Thyroid gland (tissue), 4 donors: ENCODE data around the gene ADCY3. TPM values are rescaled to one million over a fixed set of nuclear protein-coding genes. Genes with fewer than 3 reads are reported as not detected.

Experiments used
- DNase-seq, 2 donors: peaks; one replicate each; pipeline ENCODE4 v3.0.0-alpha.2; 2019
- H3K27ac ChIP-seq, 3 donors: fragments of 200-600 bp; sonication (generic); 1 replicate in 2 of 3; 2 replicates in 1 of 3; pipeline ENCODE4 v1.5.1; 2016 to 2019; ENCODE audit warnings: mild to moderate bottlenecking in 1 of 3, moderate library complexity in 1 of 3
- H3K27me3 ChIP-seq: fragments of 200-600 bp; sonication (generic); one replicate; pipeline ENCODE4 v1.5.1; 2019
- H3K36me3 ChIP-seq, 2 donors: fragments of 200-600 bp; sonication (generic); one replicate each; pipeline ENCODE4 v1.5.1; 2016 to 2019
- H3K4me1 ChIP-seq, 2 donors: fragments of 200-600 bp; sonication (generic); one replicate each; pipeline ENCODE4 v1.5.1; 2017 to 2019
- H3K4me3 ChIP-seq, 3 donors: fragments of 200-600 bp; sonication (generic); replicated peaks in 1 of 3; 1 replicate in 2 of 3; 2 replicates in 1 of 3; pipeline ENCODE4 v1.5.1; 2016; ENCODE audit warnings: mild to moderate bottlenecking in 1 of 3
- H3K9me3 ChIP-seq: fragments of 200-600 bp; sonication (generic); one replicate; pipeline ENCODE4 v1.5.1; 2017
- POLR2A ChIP-seq, 2 donors: fragments of 450-650 bp; IDR thresholded peaks; one replicate each; pipeline ENCODE4 v1.6.1; 2017; ENCODE audit warnings: antibody characterized with exemption in 2 of 2, mild to moderate bottlenecking in 2 of 2, moderate library complexity in 1 of 2
- WGBS, 2 donors: methylation state at CpG; one replicate each; pipeline ENCODE4 v1.1.5; 2017; 5-methylcytosine and 5-hydroxymethylcytosine counted together
- intact Hi-C: fragments of 100-400 bp; cut with DNase I; formaldehyde crosslinking; loops from one replicate; pipeline ENCODE4 v1.15.1; 2023
- total RNA-seq, 4 donors: library from RNA; depleted of rRNA; stranded (reverse); fragments of >200 nt; gene quantifications; one replicate each; pipeline ENCODE4 v1.2.3, GENCODE V29; 2016
- TF ChIP-seq, protein P1 (sequence below), 6 experiments: fragments of 200-600 bp in 3 of 6; fragments of 450-650 bp in 3 of 6; sonication (generic) in 3 of 6; IDR thresholded peaks; one replicate each; pipeline ENCODE4 v1.5.1; 2016 to 2019; ENCODE audit warnings: antibody characterized with exemption in 6 of 6, mild to moderate bottlenecking in 2 of 6, inconsistent platforms in 1 of 6, moderate library complexity in 1 of 6

ADCY3 gene
- total RNA-seq, 4 donors from 2014 or later: 17.5 to 38.7 (median 29.2) TPM

DNA sequence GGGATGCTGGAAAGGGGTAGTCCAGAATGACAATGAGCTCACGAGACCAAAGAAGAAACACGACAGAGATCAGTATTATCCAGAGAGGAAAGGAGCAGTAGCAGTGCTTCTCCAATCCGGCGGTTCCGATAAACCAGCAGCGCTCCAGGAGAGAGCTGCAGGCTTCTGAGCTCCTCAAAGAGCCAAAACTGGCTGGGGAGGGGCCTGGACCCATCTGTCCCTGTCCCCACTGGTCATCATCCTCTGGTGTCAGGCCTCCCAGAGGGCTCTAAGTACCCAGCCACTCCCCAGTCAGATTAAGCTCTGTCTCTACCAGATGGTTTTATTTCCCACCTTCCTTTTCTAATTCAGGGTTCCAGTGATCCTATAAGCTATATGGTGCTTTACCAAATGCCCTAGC, 28.5 kb upstream of the ADCY3 start:
- intact Hi-C loops: no loop called here
- WGBS, 2 donors: 92 to 93% methylated on average over 6 of the region's 6 CpGs
- Histone ChIP-seq H3K4me1 (peaks cover 7 to 10% of the 10 kb centered on the region in 2 donors), H3K36me3 (peaks cover 19 to 26% of the 10 kb centered on the region in 2 donors), H3K4me3 (no peak overlapping the region), H3K27me3 (no peaks in the 10 kb centered on the region), H3K27ac (peak overlapping the region in 1 of 3 donors; percentile 48), H3K9me3 (no peaks in the 10 kb centered on the region)
- DNase-seq: no peak
- TF ChIP-seq, protein P1, sequence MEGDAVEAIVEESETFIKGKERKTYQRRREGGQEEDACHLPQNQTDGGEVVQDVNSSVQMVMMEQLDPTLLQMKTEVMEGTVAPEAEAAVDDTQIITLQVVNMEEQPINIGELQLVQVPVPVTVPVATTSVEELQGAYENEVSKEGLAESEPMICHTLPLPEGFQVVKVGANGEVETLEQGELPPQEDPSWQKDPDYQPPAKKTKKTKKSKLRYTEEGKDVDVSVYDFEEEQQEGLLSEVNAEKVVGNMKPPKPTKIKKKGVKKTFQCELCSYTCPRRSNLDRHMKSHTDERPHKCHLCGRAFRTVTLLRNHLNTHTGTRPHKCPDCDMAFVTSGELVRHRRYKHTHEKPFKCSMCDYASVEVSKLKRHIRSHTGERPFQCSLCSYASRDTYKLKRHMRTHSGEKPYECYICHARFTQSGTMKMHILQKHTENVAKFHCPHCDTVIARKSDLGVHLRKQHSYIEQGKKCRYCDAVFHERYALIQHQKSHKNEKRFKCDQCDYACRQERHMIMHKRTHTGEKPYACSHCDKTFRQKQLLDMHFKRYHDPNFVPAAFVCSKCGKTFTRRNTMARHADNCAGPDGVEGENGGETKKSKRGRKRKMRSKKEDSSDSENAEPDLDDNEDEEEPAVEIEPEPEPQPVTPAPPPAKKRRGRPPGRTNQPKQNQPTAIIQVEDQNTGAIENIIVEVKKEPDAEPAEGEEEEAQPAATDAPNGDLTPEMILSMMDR (IDR thresholded peaks at IDR 0.05): no peak
- TF ChIP-seq POLR2A (IDR thresholded peaks at IDR 0.05): no peak

DNA sequence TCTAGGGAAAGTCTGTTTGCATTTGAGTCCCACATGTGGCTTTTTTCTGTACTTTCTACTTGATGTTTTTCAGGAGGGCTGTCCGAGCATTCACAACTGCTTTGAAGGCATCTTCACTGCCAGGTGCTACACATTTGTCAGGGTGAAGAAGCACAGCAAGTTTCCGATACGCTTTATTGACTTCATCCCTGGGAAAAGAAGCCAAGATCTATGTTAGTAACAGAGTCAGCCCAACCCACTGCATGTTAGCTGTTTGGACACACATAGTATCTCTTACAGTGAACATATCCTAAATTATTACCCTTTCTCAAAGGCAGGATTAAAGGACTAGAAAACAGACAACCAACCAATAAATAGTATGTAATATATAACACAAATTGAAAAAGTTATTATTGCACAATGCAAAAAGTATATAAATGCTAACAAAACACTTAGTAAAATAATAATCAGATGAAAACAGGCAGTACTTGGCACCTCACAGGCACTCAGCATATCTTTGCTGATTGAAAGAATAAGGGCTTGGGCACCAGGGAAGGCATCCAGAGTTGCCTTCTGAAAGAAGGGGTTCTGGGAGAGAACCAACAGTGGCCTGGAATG, 27.6 kb upstream of the ADCY3 start:
- Histone ChIP-seq H3K4me1 (peaks cover 7 to 10% of the 10 kb centered on the region in 2 donors), H3K27ac (peak overlapping the region in 1 of 3 donors; percentile 48), H3K36me3 (peaks cover 19 to 26% of the 10 kb centered on the region in 2 donors), H3K27me3 (no peaks in the 10 kb centered on the region), H3K4me3 (no peak overlapping the region), H3K9me3 (no peaks in the 10 kb centered on the region)
- no peak for TF ChIP-seq POLR2A (IDR thresholded peaks at IDR 0.05)
- TF ChIP-seq, protein P1 (IDR thresholded peaks at IDR 0.05): no peak
- intact Hi-C loops: no loop called here
- 50 to 71% methylated on average over 3 of the region's 3 CpGs for WGBS, 2 donors
- peak in 1 of 2 donors; percentile 7 for DNase-seq

DNA sequence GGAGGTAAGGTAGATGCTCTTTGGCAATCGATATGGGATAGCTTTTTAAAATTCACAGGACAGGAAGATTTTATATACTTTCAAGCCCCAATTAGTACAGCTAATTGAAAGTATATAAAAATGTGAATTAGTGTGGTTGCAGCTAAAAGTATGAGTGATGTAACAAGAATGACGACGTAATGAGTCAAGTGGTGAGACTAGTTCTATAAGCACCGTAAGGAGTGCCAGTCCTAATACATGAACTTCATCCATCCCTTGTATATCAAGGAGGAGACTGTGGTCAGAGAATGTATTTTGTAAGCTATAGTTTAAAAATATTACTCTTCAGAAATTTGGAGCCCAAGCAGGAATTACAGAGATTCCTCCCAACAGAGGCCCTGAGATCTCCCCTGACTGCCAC, 25.9 kb upstream of the ADCY3 start:
- H3K36me3 ChIP-seq: peaks cover 10 to 17% of the 10 kb centered on the region in 2 donors
- intact Hi-C loops: no loop called here
- 97 to 99% methylated on average over 4 of the region's 4 CpGs for WGBS, 2 donors
- no peaks in the 10 kb centered on the region for H3K9me3 ChIP-seq
- no peak for DNase-seq
- TF ChIP-seq, protein P1 (IDR thresholded peaks at IDR 0.05): no peak
- TF ChIP-seq POLR2A (IDR thresholded peaks at IDR 0.05): no peak
- peaks cover 7 to 10% of the 10 kb centered on the region in 2 donors for H3K4me1 ChIP-seq
- no peak overlapping the region for H3K4me3 ChIP-seq
- H3K27ac ChIP-seq: no peak overlapping the region
- H3K27me3 ChIP-seq: no peaks in the 10 kb centered on the region

DNA sequence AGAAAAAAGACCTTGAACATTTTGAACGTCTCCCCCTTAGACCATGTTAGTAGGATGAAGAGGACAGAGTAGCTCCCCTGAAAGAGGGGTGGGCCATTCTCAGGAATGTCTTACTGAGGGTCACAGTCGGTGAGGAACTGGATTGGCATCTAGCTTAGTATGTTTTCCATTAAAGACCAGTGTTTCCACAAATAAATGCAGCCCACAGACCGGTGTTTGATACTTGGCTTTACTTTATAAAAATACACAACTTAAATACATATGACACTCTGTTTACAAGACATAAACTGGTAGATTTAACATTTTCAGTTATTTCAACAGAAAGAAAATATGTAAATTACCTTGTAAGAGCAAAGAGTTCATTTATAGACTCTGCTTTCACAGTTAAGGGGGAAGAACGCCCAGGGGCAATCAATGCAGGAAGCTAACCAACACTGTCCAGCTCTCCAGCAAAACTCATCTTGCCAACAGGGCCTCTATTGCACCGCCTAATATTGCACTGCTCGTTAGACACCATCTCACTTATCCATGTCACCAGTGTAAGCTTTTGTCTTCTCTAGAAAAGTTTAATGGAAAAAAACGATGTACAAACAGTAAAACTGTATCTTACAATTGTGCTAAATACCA, 23.5 kb upstream of the ADCY3 start:
- intact Hi-C loops: no loop called here
- no peak overlapping the region for H3K4me3 ChIP-seq
- peaks cover 10 to 12% of the 10 kb centered on the region in 2 donors for H3K36me3 ChIP-seq
- no peak overlapping the region for H3K27ac ChIP-seq
- no peaks in the 10 kb centered on the region for H3K9me3 ChIP-seq
- TF ChIP-seq, protein P1 (IDR thresholded peaks at IDR 0.05): no peak
- TF ChIP-seq POLR2A (IDR thresholded peaks at IDR 0.05): no peak
- H3K27me3 ChIP-seq: no peaks in the 10 kb centered on the region
- peaks cover 7 to 9% of the 10 kb centered on the region in 2 donors for H3K4me1 ChIP-seq
- DNase-seq: no peak
- WGBS, 2 donors: 88 to 91% methylated on average over 7 of the region's 7 CpGs

DNA sequence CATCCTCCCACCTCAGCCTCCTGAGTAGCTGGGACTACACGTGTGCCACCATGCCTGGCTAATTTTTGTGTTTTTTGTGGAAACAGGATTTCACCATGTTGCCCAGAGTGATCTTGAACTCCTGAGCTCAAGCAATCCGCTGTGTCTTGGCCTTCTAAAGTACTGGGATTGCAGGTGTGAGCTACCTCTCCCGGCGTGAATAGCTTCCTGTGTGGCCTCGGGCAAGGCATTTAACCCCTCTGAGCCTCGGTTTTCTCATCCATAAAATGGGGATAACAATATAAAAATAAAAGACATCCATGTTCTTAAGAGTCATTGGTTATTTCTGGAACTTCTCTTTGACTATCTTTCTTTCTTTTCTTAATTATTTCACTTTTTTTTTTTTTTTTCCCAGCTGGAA, 19.3 kb upstream of the ADCY3 start:
- Histone ChIP-seq H3K27me3 (no peaks in the 10 kb centered on the region), H3K36me3 (no peaks in the 10 kb centered on the region), H3K27ac (no peak overlapping the region), H3K9me3 (no peaks in the 10 kb centered on the region), H3K4me1 (no peaks in the 10 kb centered on the region), H3K4me3 (no peak overlapping the region)
- WGBS, 2 donors: 72 to 73% methylated on average over 6 of the region's 6 CpGs
- DNase-seq: no peak
- TF ChIP-seq, protein P1 (IDR thresholded peaks at IDR 0.05): no peak
- no peak for TF ChIP-seq POLR2A (IDR thresholded peaks at IDR 0.05)
- intact Hi-C loops: no loop called here
